ENCODE results near the gene CNN1. TPM values are rescaled to one million over a fixed set of nuclear protein-coding genes. Genes with fewer than 3 reads are reported as not detected.

Gene CNN1
- total RNA-seq, 1 experiment from 2014 or later = not detected

- DNase-seq (ENCODE audit: low read depth, low spot score) = no peak
- in situ Hi-C loops (cut with HindIII; ENCODE audit: low pct_unique_long_range_greater_than_20kb, low sequenced_read_pairs) = no loop called here
Measured at GRCh38 chr19:11519138-11519537, 19.5 kb upstream of the CNN1 start.

- in situ Hi-C loops (cut with HindIII; ENCODE audit: low pct_unique_long_range_greater_than_20kb, low sequenced_read_pairs) = no loop called here
- DNase-seq (ENCODE audit: low read depth, low spot score) = peak; percentile 97
Measured at GRCh38 chr19:11528551-11529341, 9.9 kb upstream of the CNN1 start, which contains the start of gene ECSIT. Gene ECSIT, minus strand, starts transcription at chr19:11529134. Its CDS starts 9,964 bp downstream, at chr19:11519170.

GRCh38 chr19:11530432-11530831 is 8.2 kb upstream of the CNN1 start:
- in situ Hi-C loops (cut with HindIII; ENCODE audit: low pct_unique_long_range_greater_than_20kb, low sequenced_read_pairs) = no loop called here
- peak; percentile 97 for DNase-seq (ENCODE audit: low read depth, low spot score)

GRCh38 chr19:11534538-11534937 is 4.1 kb upstream of the CNN1 start:
- no peak for DNase-seq (ENCODE audit: low read depth, low spot score)
- in situ Hi-C loops (cut with HindIII; ENCODE audit: low pct_unique_long_range_greater_than_20kb, low sequenced_read_pairs) = no loop called here

GRCh38 chr19:11534948-11535347 is 3.7 kb upstream of the CNN1 start:
- no peak for DNase-seq (ENCODE audit: low read depth, low spot score)
- in situ Hi-C loops (cut with HindIII; ENCODE audit: low pct_unique_long_range_greater_than_20kb, low sequenced_read_pairs) = no loop called here

GRCh38 chr19:11535792-11536595 is 2.7 kb upstream of the CNN1 start:
- in situ Hi-C loops (cut with HindIII; ENCODE audit: low pct_unique_long_range_greater_than_20kb, low sequenced_read_pairs) = no loop called here
- peak; percentile 80 for DNase-seq (ENCODE audit: low read depth, low spot score)

GRCh38 chr19:11539495-11540365 is 1.1 kb downstream of the CNN1 start:
- no peak for DNase-seq (ENCODE audit: low read depth, low spot score)
- in situ Hi-C loops (cut with HindIII; ENCODE audit: low pct_unique_long_range_greater_than_20kb, low sequenced_read_pairs) = no loop called here

- in situ Hi-C loops (cut with HindIII; ENCODE audit: low pct_unique_long_range_greater_than_20kb, low sequenced_read_pairs) = no loop called here
- DNase-seq (ENCODE audit: low read depth, low spot score) = no peak
Measured at GRCh38 chr19:11540645-11541044, 2.0 kb downstream of the CNN1 start.

- no peak for DNase-seq (ENCODE audit: low read depth, low spot score)
- in situ Hi-C loops (cut with HindIII; ENCODE audit: low pct_unique_long_range_greater_than_20kb, low sequenced_read_pairs) = no loop called here
Measured at GRCh38 chr19:11541238-11541637, 2.6 kb downstream of the CNN1 start.

- in situ Hi-C loops (cut with HindIII; ENCODE audit: low pct_unique_long_range_greater_than_20kb, low sequenced_read_pairs) = no loop called here
- no peak for DNase-seq (ENCODE audit: low read depth, low spot score)
Measured at GRCh38 chr19:11547929-11548700, 9.5 kb downstream of the CNN1 start.

- DNase-seq (ENCODE audit: low read depth, low spot score) = no peak
- in situ Hi-C loops (cut with HindIII; ENCODE audit: low pct_unique_long_range_greater_than_20kb, low sequenced_read_pairs) = no loop called here
Measured at GRCh38 chr19:11549386-11549953, 10.8 kb downstream of the CNN1 start.

- in situ Hi-C loops (cut with HindIII; ENCODE audit: low pct_unique_long_range_greater_than_20kb, low sequenced_read_pairs) = no loop called here
- no peak for DNase-seq (ENCODE audit: low read depth, low spot score)
Measured at GRCh38 chr19:11550265-11550664, 11.6 kb downstream of the CNN1 start.

- DNase-seq (ENCODE audit: low read depth, low spot score) = peak; percentile 24
- in situ Hi-C loops (cut with HindIII; ENCODE audit: low pct_unique_long_range_greater_than_20kb, low sequenced_read_pairs) = no loop called here
Measured at GRCh38 chr19:11551603-11552235, 13.1 kb downstream of the CNN1 start.

- in situ Hi-C loops (cut with HindIII; ENCODE audit: low pct_unique_long_range_greater_than_20kb, low sequenced_read_pairs) = no loop called here
- no peak for DNase-seq (ENCODE audit: low read depth, low spot score)
Measured at GRCh38 chr19:11552666-11553372, 14.2 kb downstream of the CNN1 start.

GRCh38 chr19:11554160-11554559 is 15.5 kb downstream of the CNN1 start:
- in situ Hi-C loops (cut with HindIII; ENCODE audit: low pct_unique_long_range_greater_than_20kb, low sequenced_read_pairs) = no loop called here
- no peak for DNase-seq (ENCODE audit: low read depth, low spot score)

- DNase-seq (ENCODE audit: low read depth, low spot score) = no peak
- in situ Hi-C loops (cut with HindIII; ENCODE audit: low pct_unique_long_range_greater_than_20kb, low sequenced_read_pairs) = no loop called here
Measured at GRCh38 chr19:11555246-11555645, 16.6 kb downstream of the CNN1 start.
